HEK293 (cell line): ENCODE results near the gene SLX1A.

Source experiments
- CTCF ChIA-PET: fragments of 350-600 bp; formaldehyde crosslinking; extraction: SDS; loops from one replicate; lab custom pipeline; 2021; ENCODE audit warnings: antibody characterized with exemption; lab: Yijun Ruan, JAX
- POLR2A ChIA-PET: fragments of 300-600 bp; formaldehyde crosslinking; extraction: SDS; loops from one replicate; lab custom pipeline; 2020; ENCODE audit warnings: antibody characterized with exemption, inconsistent platforms; lab: Yijun Ruan, JAX
- H3K27ac ChIP-seq: fragments of 200-500 bp; sonication (Bioruptor generic); 2 replicates; pipeline ENCODE4 v1.5.1; 2014; ENCODE audit warnings: low read depth, low read length, control low read depth, inconsistent platforms; ENCODE audit errors: extremely low read depth
- H3K36me3 ChIP-seq, 2 experiments: fragments of 200-500 bp in 1 of 2; sonication (Bioruptor generic) in 1 of 2; 1 replicate in 1 of 2; 2 replicates in 1 of 2; pipeline ENCODE4 v1.5.1; 2014 to 2017; ENCODE audit warnings: inconsistent platforms in 2 of 2, low read length in 2 of 2; ENCODE audit not compliant: control insufficient read depth in 2 of 2, insufficient read depth in 1 of 2
- H3K4me1 ChIP-seq: fragments of 200-500 bp; sonication (Bioruptor generic); 2 replicates; pipeline ENCODE4 v1.5.1; 2014; ENCODE audit warnings: mild to moderate bottlenecking, low read length, inconsistent platforms; ENCODE audit not compliant: control insufficient read depth, insufficient read depth
- H3K4me3 ChIP-seq: 2 replicates; pipeline ENCODE4 v1.5.1; 2011; ENCODE audit warnings: low read depth, mild to moderate bottlenecking, control low read depth, low read length, moderate library complexity
- H3K9me3 ChIP-seq: fragments of 200-500 bp; sonication (Bioruptor generic); 2 replicates; pipeline ENCODE4 v1.5.1; 2014; ENCODE audit warnings: low read depth, low read length, inconsistent platforms; ENCODE audit not compliant: control insufficient read depth, insufficient read depth
- KLF9 ChIP-seq: fragments of 450-650 bp; formaldehyde crosslinking; IDR thresholded peaks from 2 replicates; pipeline ENCODE4 v1.5.1; 2016; ENCODE audit warnings: missing biosample characterization, missing genetic modification characterization, low read depth
- MZF1 ChIP-seq: fragments of 450-650 bp; formaldehyde crosslinking; IDR thresholded peaks from 2 replicates; pipeline ENCODE4 v1.5.1; 2017; ENCODE audit warnings: missing biosample characterization, missing genetic modification characterization, borderline replicate concordance
- OSR2 ChIP-seq: fragments of 450-650 bp; formaldehyde crosslinking; IDR thresholded peaks from 2 replicates; pipeline ENCODE4 v1.5.1; 2016; ENCODE audit warnings: missing biosample characterization, missing genetic modification characterization
- PRDM1 ChIP-seq: fragments of 450-650 bp; formaldehyde crosslinking; IDR thresholded peaks from 2 replicates; pipeline ENCODE4; 2016; ENCODE audit warnings: missing biosample characterization, missing genetic modification characterization
- SP2 ChIP-seq: fragments of 450-650 bp; formaldehyde crosslinking; IDR thresholded peaks from 2 replicates; pipeline ENCODE4 v1.5.1; 2016; ENCODE audit warnings: missing biosample characterization, missing genetic modification characterization
- TRIM28 ChIP-seq: IDR thresholded peaks from 2 replicates; pipeline ENCODE4 v1.6.1; 2011; ENCODE audit warnings: low read length, control low read depth, borderline replicate concordance
- YY2 ChIP-seq: fragments of 450-650 bp; formaldehyde crosslinking; IDR thresholded peaks from 2 replicates; pipeline ENCODE4 v1.5.1; 2016; ENCODE audit warnings: missing biosample characterization, missing genetic modification characterization
- ZBTB17 ChIP-seq: fragments of 450-650 bp; formaldehyde crosslinking; IDR thresholded peaks from 2 replicates; pipeline ENCODE4 v1.5.1; 2016; ENCODE audit warnings: missing biosample characterization, missing genetic modification characterization
- ZFP41 ChIP-seq: fragments of 450-650 bp; formaldehyde crosslinking; IDR thresholded peaks from 2 replicates; pipeline ENCODE4 v1.5.1; 2016; ENCODE audit warnings: missing biosample characterization, missing genetic modification characterization, borderline replicate concordance
- ZFP69B ChIP-seq: fragments of 450-650 bp; formaldehyde crosslinking; IDR thresholded peaks from 2 replicates; pipeline ENCODE4 v1.5.1; 2016; ENCODE audit warnings: missing biosample characterization, missing genetic modification characterization
- ZNF16 ChIP-seq: fragments of 450-650 bp; formaldehyde crosslinking; IDR thresholded peaks from 2 replicates; pipeline ENCODE4 v1.5.1; 2016; ENCODE audit warnings: low read depth, missing biosample characterization, missing genetic modification characterization
- ZNF214 ChIP-seq: fragments of 450-650 bp; formaldehyde crosslinking; IDR thresholded peaks from 2 replicates; pipeline ENCODE4 v1.5.1; 2017; ENCODE audit warnings: missing biosample characterization, mild to moderate bottlenecking, missing genetic modification characterization, borderline replicate concordance
- ZNF324 ChIP-seq: fragments of 450-650 bp; formaldehyde crosslinking; IDR thresholded peaks from 2 replicates; pipeline ENCODE4 v1.5.1; 2016; ENCODE audit warnings: missing biosample characterization, missing genetic modification characterization
- ZNF394 ChIP-seq: fragments of 450-650 bp; formaldehyde crosslinking; IDR thresholded peaks from 2 replicates; pipeline ENCODE4 v1.5.1; 2016; ENCODE audit warnings: missing biosample characterization, missing genetic modification characterization, mild to moderate bottlenecking, moderate library complexity, borderline replicate concordance
- ZNF48 ChIP-seq: fragments of 450-650 bp; formaldehyde crosslinking; IDR thresholded peaks from 2 replicates; pipeline ENCODE4 v1.5.1; 2016; ENCODE audit warnings: missing biosample characterization, missing genetic modification characterization
- ZNF521 ChIP-seq: fragments of 450-650 bp; formaldehyde crosslinking; IDR thresholded peaks from 2 replicates; pipeline ENCODE4 v1.5.1; 2017; ENCODE audit warnings: missing biosample characterization, mild to moderate bottlenecking, missing genetic modification characterization
- ZNF596 ChIP-seq: fragments of 450-650 bp; IDR thresholded peaks from 2 replicates; pipeline ENCODE4 v1.5.0; 2018; ENCODE audit warnings: missing biosample characterization, mild to moderate bottlenecking, missing genetic modification characterization, moderate library complexity
- ZNF600 ChIP-seq: fragments of 450-650 bp; formaldehyde crosslinking; IDR thresholded peaks from 2 replicates; pipeline ENCODE4 v1.5.1; 2016; ENCODE audit warnings: missing biosample characterization, missing genetic modification characterization
- ZNF658 ChIP-seq: fragments of 450-650 bp; formaldehyde crosslinking; IDR thresholded peaks from 2 replicates; pipeline ENCODE4; 2016; ENCODE audit warnings: missing biosample characterization, missing genetic modification characterization
- ZNF677 ChIP-seq: fragments of 450-650 bp; IDR thresholded peaks from 2 replicates; pipeline ENCODE4 v1.5.0; 2018; ENCODE audit warnings: missing biosample characterization, mild to moderate bottlenecking, missing genetic modification characterization, moderate library complexity
- ZNF843 ChIP-seq: fragments of 450-650 bp; formaldehyde crosslinking; IDR thresholded peaks from 2 replicates; pipeline ENCODE4 v1.5.1; 2016; ENCODE audit warnings: missing biosample characterization, missing genetic modification characterization
- ZXDB ChIP-seq: fragments of 450-650 bp; formaldehyde crosslinking; IDR thresholded peaks from 2 replicates; pipeline ENCODE4 v1.5.1; 2016; ENCODE audit warnings: missing biosample characterization, missing genetic modification characterization
- TF ChIP-seq, protein P1 (sequence below): fragments of 450-650 bp; formaldehyde crosslinking; IDR thresholded peaks from 2 replicates; pipeline ENCODE4 v1.5.1; 2016; ENCODE audit warnings: missing biosample characterization, missing genetic modification characterization
- TF ChIP-seq, protein P2 (sequence below): fragments of 450-650 bp; formaldehyde crosslinking; IDR thresholded peaks from 2 replicates; pipeline ENCODE4 v1.5.1; 2016; ENCODE audit warnings: missing biosample characterization, missing genetic modification characterization
- TF ChIP-seq, protein P3 (sequence below): fragments of 450-650 bp; formaldehyde crosslinking; IDR thresholded peaks from 2 replicates; pipeline ENCODE4 v1.5.1; 2016; ENCODE audit warnings: missing biosample characterization, missing genetic modification characterization
- TF ChIP-seq, protein P4 (sequence below): fragments of 450-650 bp; formaldehyde crosslinking; IDR thresholded peaks from 2 replicates; pipeline ENCODE4 v1.5.1; 2016; ENCODE audit warnings: missing biosample characterization, missing genetic modification characterization
- TF ChIP-seq, protein P5 (sequence below): fragments of 450-650 bp; formaldehyde crosslinking; IDR thresholded peaks from 2 replicates; pipeline ENCODE4 v1.5.1; 2016; ENCODE audit warnings: missing biosample characterization, missing genetic modification characterization

The SLX1A gene

DNA sequence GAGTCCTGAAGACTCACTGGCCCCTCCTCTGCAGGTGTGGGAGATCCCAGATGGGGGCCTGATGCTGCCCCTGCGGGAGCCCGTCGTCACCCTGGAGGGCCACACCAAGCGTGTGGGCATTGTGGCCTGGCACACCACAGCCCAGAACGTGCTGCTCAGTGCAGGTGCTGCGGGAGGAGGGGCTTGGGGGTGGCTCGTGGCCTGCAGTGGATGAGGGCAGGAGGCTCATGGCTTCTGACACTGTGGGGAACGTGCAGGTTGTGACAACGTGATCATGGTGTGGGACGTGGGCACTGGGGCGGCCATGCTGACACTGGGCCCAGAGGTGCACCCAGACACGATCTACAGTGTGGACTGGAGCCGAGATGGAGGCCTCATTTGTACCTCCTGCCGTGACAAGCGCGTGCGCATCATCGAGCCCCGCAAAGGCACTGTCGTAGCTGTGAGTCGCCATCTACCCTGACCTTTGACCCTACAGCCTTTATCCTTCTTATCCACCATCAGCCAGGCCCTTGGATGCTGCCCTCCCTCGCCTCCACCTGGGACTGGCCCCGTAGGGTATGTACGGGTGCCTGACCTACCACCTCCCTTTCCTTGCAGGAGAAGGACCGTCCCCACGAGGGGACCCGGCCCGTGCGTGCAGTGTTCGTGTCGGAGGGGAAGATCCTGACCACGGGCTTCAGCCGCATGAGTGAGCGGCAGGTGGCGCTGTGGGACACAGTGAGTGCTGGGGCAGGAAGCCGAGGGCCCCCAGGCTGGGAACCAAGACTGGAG, 6.7 kb upstream of the SLX1A start (continued):
- TF ChIP-seq, protein P1, sequence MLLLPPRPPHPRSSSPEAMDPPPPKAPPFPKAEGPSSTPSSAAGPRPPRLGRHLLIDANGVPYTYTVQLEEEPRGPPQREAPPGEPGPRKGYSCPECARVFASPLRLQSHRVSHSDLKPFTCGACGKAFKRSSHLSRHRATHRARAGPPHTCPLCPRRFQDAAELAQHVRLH (tag by site-specific recombination), result peak; percentile 71; the same call in 1 of the 2 replicates
- TF ChIP-seq ZXDB (0 out of 2 replicates have a peak, but pooled peaks have one; percentile 41), YY2 (tag by site-specific recombination) (peak; percentile 31; the same call in 1 of the 2 replicates)

DNA sequence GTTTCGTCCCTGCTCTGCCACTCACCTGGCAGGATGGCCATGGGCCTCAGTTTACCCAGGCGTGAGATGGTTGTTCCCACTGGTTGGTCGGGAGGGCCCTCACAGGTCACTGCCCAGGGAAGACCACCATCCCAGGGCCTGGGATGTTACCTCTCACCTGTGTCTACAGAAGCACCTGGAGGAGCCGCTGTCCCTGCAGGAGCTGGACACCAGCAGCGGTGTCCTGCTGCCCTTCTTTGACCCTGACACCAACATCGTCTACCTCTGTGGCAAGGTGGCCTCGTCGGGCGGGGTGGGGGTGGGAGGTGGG, 6.2 kb upstream of the SLX1A start:
- ChIA-PET CTCF (no interaction called here), POLR2A (no interaction called here)
- no peak for TF ChIP-seq MZF1 (tag by site-specific recombination)
- no peak for TF ChIP-seq ZNF658
- no peak for TF ChIP-seq TRIM28
- TF ChIP-seq ZNF843, result no peak
- TF ChIP-seq ZNF16 (tag by site-specific recombination), result no peak
- TF ChIP-seq ZNF596 (tag by site-specific recombination), result no peak
- no peak for TF ChIP-seq ZNF394
- TF ChIP-seq, protein P2, sequence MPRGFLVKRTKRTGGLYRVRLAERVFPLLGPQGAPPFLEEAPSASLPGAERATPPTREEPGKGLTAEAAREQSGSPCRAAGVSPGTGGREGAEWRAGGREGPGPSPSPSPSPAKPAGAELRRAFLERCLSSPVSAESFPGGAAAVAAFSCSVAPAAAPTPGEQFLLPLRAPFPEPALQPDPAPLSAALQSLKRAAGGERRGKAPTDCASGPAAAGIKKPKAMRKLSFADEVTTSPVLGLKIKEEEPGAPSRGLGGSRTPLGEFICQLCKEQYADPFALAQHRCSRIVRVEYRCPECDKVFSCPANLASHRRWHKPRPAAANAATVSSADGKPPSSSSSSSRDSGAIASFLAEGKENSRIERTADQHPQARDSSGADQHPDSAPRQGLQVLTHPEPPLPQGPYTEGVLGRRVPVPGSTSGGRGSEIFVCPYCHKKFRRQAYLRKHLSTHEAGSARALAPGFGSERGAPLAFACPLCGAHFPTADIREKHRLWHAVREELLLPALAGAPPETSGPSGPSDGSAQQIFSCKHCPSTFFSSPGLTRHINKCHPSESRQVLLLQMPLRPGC (tag by site-specific recombination), result no peak
- no peak for TF ChIP-seq ZNF324 (tag by site-specific recombination)
- no peak for TF ChIP-seq ZNF214 (tag by site-specific recombination)
- TF ChIP-seq ZNF677, result no peak
- peak; percentile 64; the same call in 1 of the 2 replicates for TF ChIP-seq ZNF600 (tag by site-specific recombination)
- 0 out of 2 replicates have a peak, but pooled peaks have one; percentile 9 for TF ChIP-seq OSR2 (tag by site-specific recombination)
- 0 out of 2 replicates have a peak, but pooled peaks have one; percentile 5 for TF ChIP-seq ZBTB17
- Histone ChIP-seq H3K4me1 (peaks cover 3% of the 10 kb centered on the region; the same call in 1 of the 2 replicates), H3K36me3 (peaks cover 0 to 15% of the 10 kb centered on the region in 2 experiments; a peak in 1 of 3 replicates), H3K9me3 (no peaks in the 10 kb centered on the region), H3K4me3 (no peak overlapping the region), H3K27ac (no peak overlapping the region)

DNA sequence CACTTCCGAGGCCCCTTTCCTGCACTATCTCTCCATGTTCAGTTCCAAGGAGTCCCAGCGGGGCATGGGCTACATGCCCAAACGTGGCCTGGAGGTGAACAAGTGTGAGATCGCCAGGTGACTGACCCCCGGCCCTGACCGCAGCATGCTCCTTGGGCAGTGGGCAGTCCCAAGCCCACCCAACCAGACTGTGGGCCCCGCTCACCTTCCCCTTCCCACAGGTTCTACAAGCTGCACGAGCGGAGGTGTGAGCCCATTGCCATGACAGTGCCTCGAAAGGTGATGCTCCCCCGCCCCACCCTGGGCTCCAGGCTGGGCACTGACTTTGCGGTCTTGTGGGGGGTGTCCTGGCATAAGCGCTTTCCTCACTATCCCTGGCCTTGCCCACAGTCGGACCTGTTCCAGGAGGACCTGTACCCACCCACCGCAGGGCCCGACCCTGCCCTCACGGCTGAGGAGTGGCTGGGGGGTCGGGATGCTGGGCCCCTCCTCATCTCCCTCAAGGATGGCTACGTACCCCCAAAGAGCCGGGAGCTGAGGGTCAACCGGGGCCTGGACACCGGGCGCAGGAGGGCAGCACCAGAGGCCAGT, 5.6 kb upstream of the SLX1A start:
- CTCF ChIA-PET, result no interaction called here
- TF ChIP-seq ZNF48 (tag by site-specific recombination) (no peak), ZFP69B (tag by site-specific recombination) (peak; percentile 21; the same call in 1 of the 2 replicates), SP2 (tag by site-specific recombination) (no peak), ZFP41 (no peak), PRDM1 (no peak), KLF9 (no peak), ZNF521 (tag by site-specific recombination) (no peak)
- TF ChIP-seq, protein P3, sequence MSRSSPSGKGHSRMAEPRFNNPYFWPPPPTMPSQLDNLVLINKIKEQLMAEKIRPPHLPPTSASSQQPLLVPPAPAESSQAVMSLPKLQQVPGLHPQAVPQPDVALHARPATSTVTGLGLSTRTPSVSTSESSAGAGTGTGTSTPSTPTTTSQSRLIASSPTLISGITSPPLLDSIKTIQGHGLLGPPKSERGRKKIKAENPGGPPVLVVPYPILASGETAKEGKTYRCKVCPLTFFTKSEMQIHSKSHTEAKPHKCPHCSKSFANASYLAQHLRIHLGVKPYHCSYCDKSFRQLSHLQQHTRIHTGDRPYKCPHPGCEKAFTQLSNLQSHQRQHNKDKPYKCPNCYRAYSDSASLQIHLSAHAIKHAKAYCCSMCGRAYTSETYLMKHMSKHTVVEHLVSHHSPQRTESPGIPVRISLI (tag by site-specific recombination), result no peak
- TF ChIP-seq, protein P4, sequence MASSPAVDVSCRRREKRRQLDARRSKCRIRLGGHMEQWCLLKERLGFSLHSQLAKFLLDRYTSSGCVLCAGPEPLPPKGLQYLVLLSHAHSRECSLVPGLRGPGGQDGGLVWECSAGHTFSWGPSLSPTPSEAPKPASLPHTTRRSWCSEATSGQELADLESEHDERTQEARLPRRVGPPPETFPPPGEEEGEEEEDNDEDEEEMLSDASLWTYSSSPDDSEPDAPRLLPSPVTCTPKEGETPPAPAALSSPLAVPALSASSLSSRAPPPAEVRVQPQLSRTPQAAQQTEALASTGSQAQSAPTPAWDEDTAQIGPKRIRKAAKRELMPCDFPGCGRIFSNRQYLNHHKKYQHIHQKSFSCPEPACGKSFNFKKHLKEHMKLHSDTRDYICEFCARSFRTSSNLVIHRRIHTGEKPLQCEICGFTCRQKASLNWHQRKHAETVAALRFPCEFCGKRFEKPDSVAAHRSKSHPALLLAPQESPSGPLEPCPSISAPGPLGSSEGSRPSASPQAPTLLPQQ, result peak; percentile 55; the same call in 1 of the 2 replicates
- TF ChIP-seq, protein P5, sequence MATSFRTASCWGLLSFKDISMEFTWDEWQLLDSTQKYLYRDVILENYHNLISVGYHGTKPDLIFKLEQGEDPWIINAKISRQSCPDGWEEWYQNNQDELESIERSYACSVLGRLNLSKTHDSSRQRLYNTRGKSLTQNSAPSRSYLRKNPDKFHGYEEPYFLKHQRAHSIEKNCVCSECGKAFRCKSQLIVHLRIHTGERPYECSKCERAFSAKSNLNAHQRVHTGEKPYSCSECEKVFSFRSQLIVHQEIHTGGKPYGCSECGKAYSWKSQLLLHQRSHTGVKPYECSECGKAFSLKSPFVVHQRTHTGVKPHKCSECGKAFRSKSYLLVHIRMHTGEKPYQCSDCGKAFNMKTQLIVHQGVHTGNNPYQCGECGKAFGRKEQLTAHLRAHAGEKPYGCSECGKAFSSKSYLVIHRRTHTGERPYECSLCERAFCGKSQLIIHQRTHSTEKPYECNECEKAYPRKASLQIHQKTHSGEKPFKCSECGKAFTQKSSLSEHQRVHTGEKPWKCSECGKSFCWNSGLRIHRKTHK (tag by site-specific recombination), result no peak

More for the DNA sequence above, 5.6 kb upstream of the SLX1A start:
- no peaks in the 10 kb centered on the region for H3K9me3 ChIP-seq
- H3K36me3 ChIP-seq, result peaks cover 0 to 15% of the 10 kb centered on the region in 2 experiments; a peak in 1 of 3 replicates
- no peak overlapping the region for H3K4me3 ChIP-seq
- H3K27ac ChIP-seq, result no peak overlapping the region
- peaks cover 3% of the 10 kb centered on the region; the same call in 1 of the 2 replicates for H3K4me1 ChIP-seq
- POLR2A ChIA-PET, result interaction anchor here (0.6 kb wide), 1 partner anchor 336 kb away, joined by 3 read pairs; no protein-coding TSS in a partner anchor
